ENCODE results near the gene SYNPO2. TPM values are rescaled to one million over a fixed set of nuclear protein-coding genes. Genes with fewer than 3 reads are reported as not detected.

Gene SYNPO2
- total RNA-seq, 1 experiment from 2014 or later, result 0.28 TPM

GRCh38 chr4:119029847-119030535, 141.3 kb downstream of the SYNPO2 start:
- TF ChIP-seq, protein P1, sequence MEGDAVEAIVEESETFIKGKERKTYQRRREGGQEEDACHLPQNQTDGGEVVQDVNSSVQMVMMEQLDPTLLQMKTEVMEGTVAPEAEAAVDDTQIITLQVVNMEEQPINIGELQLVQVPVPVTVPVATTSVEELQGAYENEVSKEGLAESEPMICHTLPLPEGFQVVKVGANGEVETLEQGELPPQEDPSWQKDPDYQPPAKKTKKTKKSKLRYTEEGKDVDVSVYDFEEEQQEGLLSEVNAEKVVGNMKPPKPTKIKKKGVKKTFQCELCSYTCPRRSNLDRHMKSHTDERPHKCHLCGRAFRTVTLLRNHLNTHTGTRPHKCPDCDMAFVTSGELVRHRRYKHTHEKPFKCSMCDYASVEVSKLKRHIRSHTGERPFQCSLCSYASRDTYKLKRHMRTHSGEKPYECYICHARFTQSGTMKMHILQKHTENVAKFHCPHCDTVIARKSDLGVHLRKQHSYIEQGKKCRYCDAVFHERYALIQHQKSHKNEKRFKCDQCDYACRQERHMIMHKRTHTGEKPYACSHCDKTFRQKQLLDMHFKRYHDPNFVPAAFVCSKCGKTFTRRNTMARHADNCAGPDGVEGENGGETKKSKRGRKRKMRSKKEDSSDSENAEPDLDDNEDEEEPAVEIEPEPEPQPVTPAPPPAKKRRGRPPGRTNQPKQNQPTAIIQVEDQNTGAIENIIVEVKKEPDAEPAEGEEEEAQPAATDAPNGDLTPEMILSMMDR (IDR thresholded peaks at IDR 0.05), result no peak
- TF ChIP-seq TCF7L2 (IDR thresholded peaks at IDR 0.05; ENCODE audit: low read depth, low read length) (no peak), SIN3A (IDR thresholded peaks at IDR 0.05; ENCODE audit: borderline replicate concordance, insufficient read depth, low read depth, low read length) (no peak), POLR2AphosphoS5 (IDR thresholded peaks at IDR 0.05; ENCODE audit: low read depth, low read length) (no peak), REST (IDR thresholded peaks at IDR 0.05; ENCODE audit: insufficient read depth in 1 of 2, low read depth in 2 of 2, low read length in 1 of 2) (no peak)
- Histone ChIP-seq H3K36me3 (ENCODE audit: control insufficient read depth, insufficient read depth, low read length) (no peaks in the 10 kb centered on the region), H3K9me3 (ENCODE audit: control insufficient read depth, insufficient read depth, low read depth, low read length) (no peaks in the 10 kb centered on the region), H3K4me1 (ENCODE audit: control insufficient read depth, insufficient read depth, low read length) (no peaks in the 10 kb centered on the region), H3K27me3 (ENCODE audit: control insufficient read depth, insufficient read depth, low read length) (no peaks in the 10 kb centered on the region), H3K27ac (ENCODE audit: low read length) (no peak overlapping the region), H3K4me3 (ENCODE audit: low read depth in 2 of 2, low read length in 2 of 2) (no peak overlapping the region)
- ChIA-PET POLR2A (no interaction called here), CTCF (no interaction called here)
- intact Hi-C loops (cut with micrococcal nuclease; ENCODE audit: unreplicated experiment) (no loop called here), in situ Hi-C loops (cut with HindIII; ENCODE audit: low pct_unique_long_range_greater_than_20kb, low sequenced_read_pairs) (no loop called here)
- ATAC-seq (no peak), DNase-seq (ENCODE audit: low read depth, low spot score) (no peak)
- no TSS peak for BruUV-seq (replicated peaks)

- DNase-seq (ENCODE audit: low read depth, low spot score) (no peak), ATAC-seq (no peak)
- CTCF ChIA-PET, result no interaction called here
- H3K4me1 ChIP-seq (ENCODE audit: control insufficient read depth, insufficient read depth, low read length), result no peaks in the 10 kb centered on the region
- BruUV-seq (replicated peaks), result no TSS peak
- POLR2A ChIA-PET, result no interaction called here
- in situ Hi-C loops (cut with HindIII; ENCODE audit: low pct_unique_long_range_greater_than_20kb, low sequenced_read_pairs) (no loop called here), intact Hi-C loops (cut with micrococcal nuclease; ENCODE audit: unreplicated experiment) (no loop called here)
- no peaks in the 10 kb centered on the region for H3K36me3 ChIP-seq (ENCODE audit: control insufficient read depth, insufficient read depth, low read length)
- H3K27ac ChIP-seq (ENCODE audit: low read length), result no peak overlapping the region
- no peak for TF ChIP-seq POLR2AphosphoS5 (IDR thresholded peaks at IDR 0.05; ENCODE audit: low read depth, low read length)
- H3K9me3 ChIP-seq (ENCODE audit: control insufficient read depth, insufficient read depth, low read depth, low read length), result no peaks in the 10 kb centered on the region
- H3K27me3 ChIP-seq (ENCODE audit: control insufficient read depth, insufficient read depth, low read length), result no peaks in the 10 kb centered on the region
- no peak overlapping the region for H3K4me3 ChIP-seq (ENCODE audit: low read depth in 2 of 2, low read length in 2 of 2)
Observed at GRCh38 chr4:119030536-119030890, 141.9 kb downstream of the SYNPO2 start.

- no TSS peak for BruUV-seq (replicated peaks)
- POLR2A ChIA-PET, result no interaction called here
- TF ChIP-seq REST (IDR thresholded peaks at IDR 0.05; ENCODE audit: insufficient read depth in 1 of 2, low read depth in 2 of 2, low read length in 1 of 2) (no peak), SIN3A (IDR thresholded peaks at IDR 0.05; ENCODE audit: borderline replicate concordance, insufficient read depth, low read depth, low read length) (no peak), POLR2AphosphoS5 (IDR thresholded peaks at IDR 0.05; ENCODE audit: low read depth, low read length) (no peak), TCF7L2 (IDR thresholded peaks at IDR 0.05; ENCODE audit: low read depth, low read length) (no peak)
- H3K4me1 ChIP-seq (ENCODE audit: control insufficient read depth, insufficient read depth, low read length), result no peaks in the 10 kb centered on the region
- no peak overlapping the region for H3K27ac ChIP-seq (ENCODE audit: low read length)
- H3K9me3 ChIP-seq (ENCODE audit: control insufficient read depth, insufficient read depth, low read depth, low read length), result no peaks in the 10 kb centered on the region
- ATAC-seq (no peak), DNase-seq (ENCODE audit: low read depth, low spot score) (no peak)
- intact Hi-C loops (cut with micrococcal nuclease; ENCODE audit: unreplicated experiment) (no loop called here), in situ Hi-C loops (cut with HindIII; ENCODE audit: low pct_unique_long_range_greater_than_20kb, low sequenced_read_pairs) (no loop called here)
- CTCF ChIA-PET, result no interaction called here
- H3K27me3 ChIP-seq (ENCODE audit: control insufficient read depth, insufficient read depth, low read length), result no peaks in the 10 kb centered on the region
- no peaks in the 10 kb centered on the region for H3K36me3 ChIP-seq (ENCODE audit: control insufficient read depth, insufficient read depth, low read length)
- no peak overlapping the region for H3K4me3 ChIP-seq (ENCODE audit: low read depth in 2 of 2, low read length in 2 of 2)
Observed at GRCh38 chr4:119031218-119031617, 142.6 kb downstream of the SYNPO2 start.
